Measurements from ENCODE around the gene SEZ6. TPM values are rescaled to one million over a fixed set of nuclear protein-coding genes. Genes with fewer than 3 reads are reported as not detected.

SEZ6 gene
- total and polyA plus RNA-seq, 10 of the 15 experiments (the other 5 are each of a cell fraction or from before 2014, with no cell fraction given), result 0.05 to 0.87 (median 0.17) TPM; not detected in 4

GRCh38 chr17:28954886-28955285 lies 50.9 kb downstream of the SEZ6 start:
- in situ Hi-C loops (cut with MboI), result loop anchor here (10.0 kb wide), 1 partner anchor 620 kb away; the partner anchor contains the start of genes IFT20 and TNFAIP1
- ChIA-PET CTCF (interaction anchor here (4.1 to 4.4 kb wide), 2 partner anchors 9 to 191 kb away, joined by 52 to 92 read pairs; no protein-coding TSS in a partner anchor), SMC1A (ENCODE audit: uncharacterized antibody, unreplicated experiment) (no interaction called here), RAD21 (ENCODE audit: unreplicated experiment) (interaction anchor here (1.5 to 2.8 kb wide), 2 partner anchors 107 to 191 kb away, joined by 3 to 17 read pairs; no protein-coding TSS in a partner anchor), POLR2A (interaction anchor here (0.7 kb wide), 1 partner anchor 47 kb away, joined by 4 read pairs; no protein-coding TSS in a partner anchor)
- no peak overlapping the region for H3K4me2 ChIP-seq (ENCODE audit: control insufficient read depth, insufficient read depth)
- no peak overlapping the region for H3K27ac ChIP-seq (ENCODE audit: control insufficient read depth, insufficient read depth)
- H3K36me3 ChIP-seq (ENCODE audit: control insufficient read depth in 2 of 2, insufficient read depth in 2 of 2, low read length in 1 of 2), result no peaks in the 10 kb centered on the region
- intact Hi-C loops (cut with micrococcal nuclease; ENCODE audit: unreplicated experiment), result loop anchor here (5.0 kb wide), 1 partner anchor 337 kb away; the partner anchor contains the start of gene NUFIP2
- H2AFZ ChIP-seq (ENCODE audit: control insufficient read depth, low read depth, low read length), result no peak overlapping the region
- BruUV-seq (replicated peaks), result no TSS peak
- H3K4me1 ChIP-seq (ENCODE audit: control insufficient read depth, insufficient read depth, low read length), result peaks cover 4% of the 10 kb centered on the region
- no peak overlapping the region for H3K4me3 ChIP-seq
- no peak for ATAC-seq
- no peak overlapping the region for H3K9ac ChIP-seq (ENCODE audit: control insufficient read depth, insufficient read depth, low read length)
- TF ChIP-seq LARP7 (IDR thresholded peaks at IDR 0.05) (no peak), RB1 (IDR thresholded peaks at IDR 0.05; ENCODE audit: borderline replicate concordance) (no peak), NR2C1 (IDR thresholded peaks at IDR 0.05) (no peak), IKZF2 (IDR thresholded peaks at IDR 0.05) (no peak)
- TF ChIP-seq, protein P1, sequence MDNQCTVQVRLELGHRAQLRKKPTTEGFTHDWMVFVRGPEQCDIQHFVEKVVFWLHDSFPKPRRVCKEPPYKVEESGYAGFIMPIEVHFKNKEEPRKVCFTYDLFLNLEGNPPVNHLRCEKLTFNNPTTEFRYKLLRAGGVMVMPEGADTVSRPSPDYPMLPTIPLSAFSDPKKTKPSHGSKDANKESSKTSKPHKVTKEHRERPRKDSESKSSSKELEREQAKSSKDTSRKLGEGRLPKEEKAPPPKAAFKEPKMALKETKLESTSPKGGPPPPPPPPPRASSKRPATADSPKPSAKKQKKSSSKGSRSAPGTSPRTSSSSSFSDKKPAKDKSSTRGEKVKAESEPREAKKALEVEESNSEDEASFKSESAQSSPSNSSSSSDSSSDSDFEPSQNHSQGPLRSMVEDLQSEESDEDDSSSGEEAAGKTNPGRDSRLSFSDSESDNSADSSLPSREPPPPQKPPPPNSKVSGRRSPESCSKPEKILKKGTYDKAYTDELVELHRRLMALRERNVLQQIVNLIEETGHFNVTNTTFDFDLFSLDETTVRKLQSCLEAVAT (IDR thresholded peaks at IDR 0.05), result no peak
- 42% methylated on average over 2 of the region's 2 CpGs for WGBS (ENCODE audit: insufficient coverage, insufficient replicate concordance, low lambda C conversion rate, missing lambda C conversion rate)
- no peaks in the 10 kb centered on the region for H4K20me1 ChIP-seq (ENCODE audit: control insufficient read depth, insufficient read depth)
- H3K79me2 ChIP-seq (ENCODE audit: control insufficient read depth, insufficient read depth, low read length), result peaks cover 13% of the 10 kb centered on the region
- no peak for DNase-seq (ENCODE audit: low read depth, low spot score)
- FAIRE-seq, result no peak
- H3K9me3 ChIP-seq (replicated peaks; ENCODE audit: control insufficient read depth, insufficient read depth, low read length), result no peaks in the 10 kb centered on the region
- H3K27me3 ChIP-seq (replicated peaks in 1 of 2; ENCODE audit: control insufficient read depth in 2 of 2, insufficient read depth in 2 of 2, low read length in 1 of 2), result no peaks in the 10 kb centered on the region

Measured in GM12878 (cell line).